GM12891 (cell line): ENCODE data around the gene PRKCE.

Source experiments
- POLR2A ChIP-seq: IDR thresholded peaks from 2 replicates; pipeline ENCODE4 v1.6.1; 2011; ENCODE audit warnings: low read depth, low read length, control low read depth
- POLR2AphosphoS5 ChIP-seq: IDR thresholded peaks from 2 replicates; pipeline ENCODE4 v1.6.1; 2011; ENCODE audit warnings: low read depth, low read length, control low read depth

DNA sequence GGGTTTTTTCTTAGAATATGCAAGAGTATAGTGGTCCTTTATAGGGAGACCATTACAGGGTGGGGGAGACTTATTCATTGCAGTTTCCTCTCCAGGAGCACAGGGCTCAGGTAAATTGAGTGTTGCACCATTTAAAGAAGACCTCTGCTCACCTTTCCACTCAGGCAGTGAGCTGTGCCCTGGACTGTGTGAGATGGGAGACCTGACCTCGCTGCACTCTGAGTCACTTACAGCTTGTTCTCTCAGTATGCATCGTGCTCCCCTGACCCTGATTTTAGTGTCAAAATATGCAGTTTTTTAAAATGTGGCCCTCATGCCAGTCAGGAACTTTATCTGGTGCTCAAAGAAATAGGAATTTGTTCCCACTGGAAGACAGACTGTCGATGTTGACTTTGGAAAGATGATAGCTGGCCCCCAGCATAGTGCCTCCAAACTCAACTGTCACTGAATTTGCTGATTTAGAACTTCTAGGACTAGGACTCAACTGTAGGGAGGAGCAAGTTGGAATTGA lies 499.0 kb downstream of the PRKCE start:
- TF ChIP-seq POLR2AphosphoS5, result no peak
- no peak for TF ChIP-seq POLR2A
